Activated CD8-positive, alpha-beta memory T cell treated with anti-CD3 and anti-CD28 coated beads, Interleukin-2, amount 50 U/mL, for 1 hour (primary cell): ENCODE measurements around the gene USP32.
"Not testable (repeated sequence)": the region's sequence is repeated elsewhere in the genome, so short reads cannot be mapped to it uniquely, and the experiment has no call there.

Source experiments
- DNase-seq: peaks from one replicate; pipeline ENCODE4 v3.0.0-alpha.2; 2020; ENCODE audit errors: extremely low read depth

Gene USP32

DNA sequence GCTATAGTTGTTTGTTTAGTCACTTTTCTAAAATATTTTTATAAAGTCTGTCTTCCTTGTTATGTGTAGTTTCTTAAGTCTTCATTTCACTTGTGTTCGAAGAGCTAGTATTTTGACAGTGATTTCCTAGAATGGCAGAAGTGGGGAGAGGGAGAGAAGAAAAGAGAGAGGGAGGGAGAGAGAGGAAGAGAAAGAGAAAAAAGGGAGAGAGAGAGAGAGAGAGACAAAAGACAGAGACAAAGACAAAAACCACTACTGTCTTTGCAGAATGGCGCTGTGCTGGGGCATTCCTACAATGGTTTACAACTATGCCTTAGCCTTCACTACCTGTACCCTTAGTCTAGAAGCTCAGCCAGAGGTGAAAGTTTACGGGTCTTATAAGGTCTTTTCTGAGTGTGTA is 151.6 kb downstream of the USP32 start:
- DNase-seq, result no peak

DNA sequence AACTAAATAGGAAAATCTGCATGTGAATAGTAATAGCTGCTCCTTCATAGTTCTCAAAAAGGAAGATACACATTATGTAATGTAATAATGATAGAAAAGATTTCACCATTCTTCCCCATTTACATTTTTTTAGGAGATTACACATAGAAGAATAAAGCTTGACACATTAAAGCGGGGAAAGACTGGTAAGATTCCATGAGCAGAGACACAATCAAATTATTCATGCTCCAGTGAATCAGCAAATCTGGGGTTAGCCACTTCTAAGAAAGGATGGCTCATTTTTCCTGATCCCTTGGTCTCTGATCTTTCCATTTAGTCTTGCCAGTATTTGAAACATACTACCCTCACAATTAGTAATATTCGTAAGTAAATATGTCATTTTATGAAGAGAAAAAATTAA is 160.2 kb downstream of the USP32 start:
- no peak for DNase-seq

DNA sequence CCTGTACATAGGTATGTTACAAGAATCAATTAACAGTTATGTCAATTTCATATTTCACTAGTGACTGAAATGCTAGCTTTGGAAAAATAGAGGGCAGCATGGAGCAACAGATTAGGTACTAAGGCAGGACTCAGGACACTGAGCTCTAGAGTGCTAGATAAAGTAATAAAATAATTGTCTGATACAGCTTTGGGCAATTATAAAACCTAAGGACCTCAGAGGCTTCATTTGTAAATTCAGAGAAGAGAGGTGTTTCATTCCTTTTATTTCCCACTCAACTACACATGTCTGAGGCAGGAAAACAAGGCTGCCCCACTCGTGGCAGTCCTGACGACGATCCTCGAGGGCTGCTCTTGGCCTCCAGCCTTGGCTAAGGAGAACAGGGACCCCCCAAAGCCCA is 160.7 kb downstream of the USP32 start:
- no peak for DNase-seq

DNA sequence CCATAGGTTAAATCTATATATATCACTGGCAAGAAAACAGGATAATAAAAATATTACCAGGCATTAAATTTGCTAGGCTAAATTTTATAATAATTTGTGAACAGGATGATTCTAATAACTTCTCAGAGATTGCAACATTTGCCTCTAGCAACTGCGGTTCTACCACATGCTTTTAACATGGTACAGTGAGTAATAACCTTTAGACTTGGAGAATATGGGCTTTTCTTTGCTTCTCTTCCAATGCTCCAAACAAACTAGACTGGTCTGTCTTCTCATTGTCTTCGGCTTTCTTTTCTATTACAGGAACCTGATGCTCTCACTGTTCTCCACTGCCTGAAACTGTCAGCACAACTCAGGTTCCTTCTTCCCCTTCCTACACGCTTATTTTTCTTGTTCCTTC is 161.6 kb downstream of the USP32 start:
- DNase-seq, result no peak

DNA sequence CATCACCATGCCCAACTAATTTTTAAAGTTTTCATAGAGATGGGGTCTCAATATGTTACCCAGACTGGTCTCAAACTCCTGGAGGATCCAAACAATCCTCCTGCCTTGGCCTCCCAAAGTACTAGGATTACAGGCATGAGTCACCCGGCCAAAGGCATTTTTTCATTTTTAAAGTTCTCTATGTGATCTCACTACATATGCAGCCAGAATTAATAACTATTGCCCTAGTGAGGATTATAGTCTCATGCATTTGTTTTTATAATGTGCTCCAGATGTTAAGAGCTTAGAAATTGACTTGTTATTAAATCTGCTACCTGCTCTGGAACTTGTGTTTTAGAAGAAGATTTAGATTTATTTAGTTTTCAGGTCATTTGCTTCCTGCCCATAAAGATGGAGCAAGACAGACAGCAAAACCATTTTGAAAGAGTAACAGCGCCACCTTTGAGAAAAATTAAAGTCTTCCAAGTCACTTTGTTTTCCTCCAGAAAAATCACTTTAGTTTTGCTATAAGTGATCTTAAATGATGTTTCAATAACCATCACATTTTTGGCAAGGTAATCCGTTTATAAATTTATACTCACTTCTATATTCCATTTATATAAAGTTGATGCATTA is 162.6 kb downstream of the USP32 start:
- no peak for DNase-seq

DNA sequence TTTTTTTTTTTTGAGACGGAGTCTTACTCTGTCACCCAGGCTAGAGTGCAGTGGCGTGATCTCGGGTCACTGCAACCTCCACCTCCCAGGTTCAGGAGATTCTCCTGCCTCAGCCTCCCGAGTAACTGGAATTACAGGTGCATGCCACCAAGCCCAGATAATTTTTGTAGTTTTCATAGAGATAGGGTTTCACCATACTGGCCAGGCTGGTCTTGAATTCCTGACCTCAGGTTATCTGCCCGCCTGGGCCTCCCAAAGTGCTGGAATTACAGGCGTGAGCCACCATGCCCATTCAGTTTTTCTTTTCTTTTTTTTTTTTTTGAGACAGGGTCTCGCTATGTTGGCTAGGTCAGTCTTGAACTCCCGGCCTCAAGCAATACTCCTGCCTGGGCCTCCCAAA is 164.7 kb downstream of the USP32 start:
- not testable (repeated sequence) for DNase-seq

DNA sequence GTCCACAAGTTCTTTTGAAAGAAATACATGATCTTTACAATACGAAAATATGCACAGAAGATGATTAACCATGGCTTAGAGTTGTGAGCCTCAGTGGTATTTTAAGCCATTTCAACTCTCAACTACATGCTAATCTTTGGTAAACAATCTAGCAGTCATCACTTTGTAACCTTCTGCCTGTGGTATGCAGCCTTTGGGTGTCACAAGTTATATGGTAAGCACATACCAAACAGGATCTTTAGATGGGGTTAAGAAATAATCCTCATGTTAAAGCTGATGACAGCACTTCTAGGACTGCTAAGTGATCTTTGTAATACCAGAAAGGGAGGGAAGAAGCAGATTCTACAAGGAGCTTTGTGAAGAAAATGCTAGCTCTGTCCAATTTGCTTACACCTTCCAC is 167.9 kb downstream of the USP32 start:
- no peak for DNase-seq

DNA sequence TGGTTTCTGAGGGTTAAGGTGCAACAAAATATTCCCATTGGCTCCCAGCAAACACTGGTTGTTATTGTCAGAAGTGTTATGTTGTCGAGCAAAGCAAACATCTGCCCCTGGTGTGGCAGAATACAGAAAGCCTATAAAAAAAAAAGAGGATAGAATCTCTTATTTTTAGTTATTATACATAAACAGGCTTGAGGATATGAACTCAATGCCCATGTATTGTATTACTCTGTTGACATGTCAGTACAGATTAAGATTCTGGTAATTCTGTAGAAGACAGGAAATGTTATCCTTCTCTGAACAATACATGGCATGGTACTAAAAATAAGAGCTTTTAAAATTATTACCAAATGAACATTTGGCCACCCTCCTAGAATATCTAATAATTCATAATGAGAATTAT is 168.5 kb downstream of the USP32 start:
- DNase-seq, result no peak

DNA sequence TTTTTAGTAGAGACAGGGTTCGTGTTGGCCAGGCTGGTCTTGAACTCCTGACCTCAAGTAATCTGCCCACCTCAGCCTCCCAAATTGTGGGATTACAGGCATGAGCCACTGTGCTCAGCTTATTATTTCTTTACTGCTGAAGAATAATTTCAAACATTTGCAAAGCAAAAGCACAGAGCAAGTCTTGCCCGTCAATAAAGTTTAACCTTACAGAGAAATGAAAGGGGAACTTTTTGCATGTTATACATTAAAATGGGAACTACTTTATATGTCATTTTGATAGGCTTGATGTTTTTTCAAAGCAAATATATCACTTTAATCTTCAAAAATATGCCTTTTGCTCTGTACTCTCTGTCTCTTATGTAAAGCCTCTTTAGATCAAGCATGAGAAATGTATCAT is 173.2 kb downstream of the USP32 start:
- not testable (repeated sequence) for DNase-seq

DNA sequence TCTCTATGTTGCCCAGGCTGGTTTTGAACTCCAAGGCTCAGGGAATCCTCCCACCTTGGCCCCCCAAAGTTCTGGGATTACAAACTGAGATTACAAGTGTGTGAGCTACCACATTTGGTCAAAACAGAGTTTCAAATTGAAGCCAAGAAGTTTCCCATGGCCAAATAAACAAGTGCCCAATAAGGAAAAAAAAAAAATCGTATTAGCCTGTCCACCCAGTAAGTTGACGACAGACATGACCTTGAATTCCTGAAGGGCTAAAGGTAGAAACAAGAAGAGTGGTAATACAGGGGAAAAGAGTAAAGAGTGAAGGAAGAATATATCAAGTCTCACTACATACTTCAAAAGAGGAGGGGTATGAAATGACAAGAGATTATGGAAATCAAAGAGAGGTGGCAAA is 176.0 kb downstream of the USP32 start:
- DNase-seq, result not testable (repeated sequence)

DNA sequence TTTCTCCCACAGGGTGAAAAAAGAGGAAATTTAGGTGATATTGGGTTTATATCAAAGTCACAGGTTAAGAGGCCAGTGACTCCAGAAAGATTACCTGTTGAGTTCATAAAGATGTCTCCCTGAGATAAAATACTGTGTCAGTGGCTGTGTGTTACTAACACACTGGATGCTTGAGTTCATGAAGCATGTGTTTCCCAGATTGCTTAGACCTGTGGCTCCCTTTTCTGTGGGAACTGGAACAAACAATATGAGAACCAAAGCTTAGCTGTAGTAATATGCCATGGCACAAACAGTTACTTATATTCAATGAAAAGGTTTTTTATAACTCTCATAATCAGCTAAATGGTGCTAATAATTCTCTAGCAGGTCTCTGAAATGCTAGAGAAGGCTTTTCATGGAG is 180.7 kb downstream of the USP32 start:
- not testable (repeated sequence) for DNase-seq

DNA sequence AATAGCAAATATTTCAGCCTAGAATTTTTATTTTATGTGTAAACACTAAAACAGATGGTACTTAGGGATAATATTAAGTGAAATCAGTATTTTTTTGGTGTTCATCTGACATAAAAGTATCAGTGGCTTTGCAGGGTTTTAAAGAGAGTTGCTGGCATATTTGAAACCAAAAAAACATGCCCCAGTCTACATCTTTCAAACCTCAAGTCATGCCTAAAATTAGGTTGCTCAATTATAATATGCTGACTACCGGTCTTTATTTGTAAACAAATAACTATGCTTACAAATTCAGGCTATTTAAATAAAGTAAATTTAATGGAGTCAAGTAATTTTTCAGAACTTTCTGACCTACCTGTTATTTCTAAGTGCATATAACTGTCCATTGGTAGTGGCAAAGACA is 183.6 kb downstream of the USP32 start:
- DNase-seq, result not testable (repeated sequence)

DNA sequence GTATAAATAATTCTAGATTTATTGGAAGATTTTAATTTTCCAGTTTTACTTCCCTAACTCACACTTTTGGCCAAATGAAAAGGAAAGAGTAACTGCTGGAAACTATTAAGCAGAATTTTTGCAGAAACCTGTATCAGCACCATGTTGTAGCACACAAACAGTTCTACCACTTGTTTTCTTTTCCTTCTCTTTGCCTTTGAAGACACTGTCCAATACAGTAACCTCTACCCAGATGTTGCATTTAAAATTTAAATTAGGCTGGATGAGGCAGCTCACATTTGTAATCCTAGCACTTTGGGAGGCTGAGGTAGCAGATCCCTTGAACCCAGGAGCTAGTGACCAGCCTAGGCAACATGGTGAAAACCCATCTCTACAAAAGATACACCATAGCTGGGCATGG is 186.2 kb downstream of the USP32 start:
- not testable (repeated sequence) for DNase-seq

DNA sequence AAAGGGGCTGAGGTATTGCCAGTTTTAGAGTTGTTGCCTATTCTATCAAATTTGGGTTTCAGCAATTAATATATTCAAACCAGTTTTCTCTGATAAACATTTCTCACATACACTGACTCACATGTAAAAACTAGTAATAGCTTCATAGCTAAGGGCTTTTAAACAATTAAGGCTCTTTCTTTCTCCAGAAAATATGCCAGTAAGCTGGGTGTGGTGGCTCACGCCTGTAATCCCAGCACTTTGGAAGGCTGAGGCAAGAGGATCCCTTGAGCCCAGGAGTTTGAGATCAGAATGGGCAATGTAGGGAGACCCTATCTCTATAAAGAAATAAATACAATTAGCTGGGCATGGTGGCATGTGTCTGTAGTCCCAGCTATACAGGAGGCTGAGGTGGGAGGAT is 193.3 kb downstream of the USP32 start:
- DNase-seq, result not testable (repeated sequence)

DNA sequence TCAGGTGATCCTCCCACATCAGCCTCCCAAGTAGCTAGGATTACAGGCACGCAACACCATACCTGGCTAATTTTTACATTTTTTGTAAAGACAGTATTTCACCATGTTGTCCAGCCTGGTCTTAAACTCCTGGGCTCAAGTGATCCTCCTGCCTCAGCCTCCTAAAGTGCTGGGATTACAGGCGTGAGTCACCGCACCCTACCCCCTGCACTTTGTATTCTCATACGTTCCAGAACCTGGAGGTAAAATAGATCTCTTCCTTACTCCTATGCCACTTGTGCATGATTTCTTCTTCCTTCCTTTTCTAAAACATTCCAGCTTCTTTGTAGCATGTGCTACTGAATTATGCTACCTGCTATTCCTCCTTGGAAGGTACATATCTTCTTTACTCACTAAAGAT is 197.8 kb downstream of the USP32 start:
- not testable (repeated sequence) for DNase-seq

DNA sequence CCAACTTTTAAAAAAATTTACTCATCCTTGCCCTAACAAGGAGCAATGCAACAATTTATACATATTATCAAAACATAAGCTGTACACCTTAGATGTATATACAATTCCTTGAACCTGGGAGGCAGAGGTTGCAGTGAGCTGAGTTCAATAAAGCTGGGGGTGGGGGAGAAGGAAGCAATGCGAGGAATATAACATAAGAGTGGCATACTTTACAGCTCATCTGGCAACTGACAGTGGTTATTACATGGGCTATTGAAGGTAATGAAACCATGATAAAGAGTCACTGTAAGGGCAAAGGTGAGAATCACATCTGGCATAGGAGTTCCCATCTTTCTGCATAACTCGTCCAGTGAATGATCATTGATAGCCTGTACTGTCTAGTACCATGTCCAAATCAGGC is 198.5 kb downstream of the USP32 start:
- no peak for DNase-seq

DNA sequence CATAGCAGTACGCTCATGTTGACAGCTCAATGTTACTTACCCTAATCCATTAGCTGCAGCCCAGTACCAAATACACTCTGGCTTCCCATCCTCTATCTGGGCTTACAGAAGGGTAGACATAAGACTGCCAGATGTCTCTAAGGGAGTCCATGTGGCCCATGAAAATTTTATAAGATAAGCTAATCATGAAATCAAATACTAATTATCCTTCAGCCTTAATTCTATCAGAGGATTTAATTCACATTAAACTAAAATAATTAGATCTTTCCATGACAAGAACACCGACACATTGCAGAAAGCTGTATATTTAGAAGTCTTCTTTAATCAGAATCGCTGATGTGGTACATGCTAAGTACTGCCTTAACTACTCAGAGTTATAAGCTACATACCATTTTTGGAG is 198.9 kb downstream of the USP32 start:
- DNase-seq, result not testable (repeated sequence)

DNA sequence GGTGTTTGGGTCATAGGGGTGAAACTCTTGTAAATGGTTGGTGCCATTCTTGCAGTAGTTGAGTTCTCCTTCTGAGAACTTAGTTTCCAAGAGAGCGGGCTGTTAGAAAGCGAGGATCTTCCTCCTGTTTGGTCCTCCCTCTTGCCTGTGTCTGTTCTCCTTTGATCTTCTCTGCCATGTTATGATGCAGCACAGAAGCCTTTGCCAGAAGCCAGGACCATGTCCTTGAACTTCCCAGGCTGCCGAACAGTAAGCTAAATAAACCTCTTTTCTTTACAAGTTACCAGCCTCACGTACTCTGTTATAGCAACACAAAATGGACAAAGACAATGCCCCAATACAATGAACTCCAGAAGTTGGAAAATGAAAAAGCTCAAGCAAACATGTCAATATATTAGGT is 201.9 kb downstream of the USP32 start:
- not testable (repeated sequence) for DNase-seq

DNA sequence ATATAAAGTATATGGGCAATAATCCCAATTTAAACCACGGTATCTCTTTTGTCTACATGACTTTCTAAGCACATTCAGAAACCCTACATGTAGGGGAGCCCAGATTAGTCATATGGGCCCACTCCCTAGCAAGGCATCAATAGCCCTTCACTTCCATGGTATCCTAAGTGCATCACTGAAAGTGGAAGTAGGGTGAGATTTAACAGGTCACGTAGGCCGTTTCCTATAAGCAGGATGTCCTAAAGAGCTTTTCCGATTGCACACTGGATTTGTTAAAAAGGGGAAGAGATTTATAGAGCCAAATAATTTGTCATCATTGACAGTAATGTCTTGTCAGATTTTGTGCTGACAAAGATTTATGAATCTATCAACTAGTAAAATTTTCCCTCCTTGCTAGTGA is 203.2 kb downstream of the USP32 start:
- DNase-seq, result no peak

DNA sequence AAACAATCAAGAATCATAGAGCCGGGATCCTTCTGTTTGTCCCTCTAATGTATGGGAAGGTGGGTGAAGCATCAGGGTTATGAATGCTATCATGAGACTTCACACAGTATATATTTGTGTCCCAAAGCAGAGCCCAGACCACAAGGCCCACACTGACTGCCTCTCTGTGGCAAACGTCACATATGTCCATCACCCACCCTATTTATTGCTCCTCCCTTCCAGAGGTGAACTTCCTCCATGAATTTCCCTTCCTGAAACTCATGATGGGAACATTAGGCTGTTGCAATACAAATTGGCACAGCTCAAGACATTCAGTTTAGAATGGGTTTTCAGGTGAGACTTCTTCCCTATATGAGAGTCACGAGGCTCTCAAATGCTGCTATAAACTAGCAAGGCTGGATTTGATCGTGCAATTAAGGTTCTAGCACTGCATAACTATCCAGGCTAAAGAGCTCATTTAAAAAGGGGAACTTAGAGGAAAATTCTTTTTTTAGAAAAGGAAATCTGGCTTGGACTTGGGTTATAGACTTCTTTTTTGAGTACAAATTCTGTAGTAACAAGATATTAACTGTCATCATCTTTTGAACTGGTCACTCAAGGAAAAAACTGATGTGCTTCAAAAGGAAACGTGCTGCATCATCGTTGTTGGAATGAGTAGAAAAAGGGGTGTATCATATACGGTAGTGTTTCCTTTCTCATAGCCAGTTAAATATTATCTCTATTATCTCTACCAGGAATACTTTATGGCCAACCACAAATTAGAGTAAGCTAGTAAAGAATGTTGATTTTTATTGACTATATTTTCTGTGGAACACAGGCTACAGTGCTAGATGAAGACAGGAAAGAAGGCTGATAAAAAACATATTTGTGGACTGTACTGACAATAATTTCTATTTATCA is 204.8 kb downstream of the USP32 start:
- DNase-seq, result not testable (repeated sequence)

DNA sequence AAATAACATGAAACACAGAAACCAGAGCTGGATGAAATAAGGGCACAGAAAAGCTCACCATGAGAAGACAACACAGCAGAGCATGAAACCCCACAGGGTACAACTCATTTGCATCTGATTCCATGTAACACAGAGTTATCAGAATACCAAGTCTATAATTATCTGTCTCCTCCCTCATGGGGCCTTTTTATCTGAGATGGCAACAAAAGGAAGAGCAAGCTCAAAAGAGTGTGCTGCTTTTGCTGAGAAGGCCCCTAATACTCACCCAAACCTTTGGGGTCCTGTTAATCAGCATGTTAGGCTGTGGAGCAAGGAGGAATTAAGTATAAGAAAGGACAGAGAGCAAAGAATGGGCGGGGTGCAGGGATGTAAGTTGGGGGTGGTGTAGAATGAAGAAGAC is 205.6 kb downstream of the USP32 start:
- DNase-seq, result not testable (repeated sequence)

DNA sequence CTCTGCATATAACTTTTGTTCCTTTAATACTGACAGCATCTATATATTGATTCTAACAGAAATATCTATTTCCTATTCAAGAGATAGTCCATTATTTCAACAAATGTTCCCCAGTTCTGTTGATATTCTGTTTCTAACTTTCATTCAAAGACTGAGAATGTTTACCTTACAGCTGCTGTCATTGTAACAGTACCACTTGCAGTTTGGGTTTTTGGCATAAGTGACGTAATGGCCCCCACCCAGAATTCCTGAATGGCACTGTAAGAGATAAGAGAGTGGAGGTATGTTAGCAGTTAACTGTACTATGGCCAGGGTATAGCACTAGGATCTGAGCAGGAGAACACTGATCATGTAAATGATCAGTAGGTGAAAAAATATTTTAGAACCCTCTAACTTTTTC is 211.6 kb downstream of the USP32 start:
- DNase-seq, result not testable (repeated sequence)

DNA sequence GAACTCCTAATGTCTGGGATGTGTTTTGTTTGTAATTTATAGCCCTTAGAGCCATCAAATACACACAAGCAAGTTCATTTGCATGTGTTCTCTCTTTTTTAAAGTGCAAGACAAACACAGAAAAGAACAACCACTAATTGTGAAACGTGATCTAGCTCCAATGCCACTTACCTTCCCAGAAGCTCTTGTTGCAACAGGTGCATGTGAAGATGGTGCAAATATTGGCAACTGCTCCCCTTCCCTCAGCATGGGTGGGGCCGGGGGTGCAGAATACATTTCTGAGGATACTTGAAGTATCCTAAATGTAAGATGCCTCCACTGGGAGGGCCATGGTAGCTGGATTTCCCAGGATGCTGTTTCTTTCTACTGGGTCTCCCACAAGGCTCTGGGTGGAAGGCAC is 213.8 kb downstream of the USP32 start:
- DNase-seq, result not testable (repeated sequence)
